HepG2 (cell line): Measurements from ENCODE around the gene SPG7.

Experiments used
- CTCF ChIP-seq: sonication (generic); formaldehyde crosslinking; IDR thresholded peaks from 2 replicates; pipeline ENCODE4 v1.5.0; 2020; ENCODE audit warnings: mild to moderate bottlenecking, missing genetic modification reagents, moderate library complexity
- HNF1A ChIP-seq, 2 experiments: sonication (generic) in 1 of 2; formaldehyde crosslinking in 1 of 2; IDR thresholded peaks; 2 replicates each; pipeline versions ENCODE4 v1.4.0 to v1.6.1; 2016 to 2020; ENCODE audit warnings: borderline replicate concordance in 1 of 2, low read depth in 1 of 2, mild to moderate bottlenecking in 1 of 2, missing genetic modification reagents in 1 of 2
- HNRNPUL1 ChIP-seq: fragments of 200-400 bp; formaldehyde crosslinking; IDR thresholded peaks from 2 replicates; pipeline ENCODE4 v1.6.1; 2017; ENCODE audit warnings: low read depth, mild to moderate bottlenecking, low read length, moderate library complexity
- KDM4B ChIP-seq: sonication (generic); formaldehyde crosslinking; IDR thresholded peaks from 2 replicates; pipeline ENCODE4 v1.4.0; 2020; ENCODE audit warnings: missing genetic modification reagents
- MXI1 ChIP-seq: IDR thresholded peaks from 3 replicates; pipeline ENCODE4 v1.6.1; 2012; ENCODE audit warnings: low read depth, low read length, inconsistent platforms, borderline replicate concordance
- PHB2 ChIP-seq: fragments of 450-650 bp; IDR thresholded peaks from 2 replicates; pipeline ENCODE4 v1.6.1; 2018; ENCODE audit not compliant: partially characterized antibody
- POLR2A ChIP-seq, 2 experiments: IDR thresholded peaks; 2 replicates each; pipeline ENCODE4 v1.6.1; 2011; ENCODE audit warnings: low read depth in 2 of 2, low read length in 2 of 2, mild to moderate bottlenecking in 1 of 2, moderate library complexity in 1 of 2; ENCODE audit not compliant: insufficient read depth in 1 of 2
- RXRA ChIP-seq: sonication (generic); formaldehyde crosslinking; IDR thresholded peaks from 2 replicates; pipeline ENCODE4 v1.5.1; 2020; ENCODE audit warnings: missing genetic modification reagents
- SMC3 ChIP-seq: IDR thresholded peaks from 2 replicates; pipeline ENCODE4 v1.6.1; 2011; ENCODE audit warnings: low read length, improper control_type of control experiment
- TIGD3 ChIP-seq: sonication (generic); formaldehyde crosslinking; IDR thresholded peaks from 2 replicates; pipeline ENCODE4 v1.5.1; 2020; ENCODE audit warnings: mild to moderate bottlenecking, missing genetic modification reagents, borderline replicate concordance
- TP53 ChIP-seq: sonication (generic); formaldehyde crosslinking; conservative IDR thresholded peaks from 2 replicates; pipeline ENCODE4 v1.4.0; 2020; ENCODE audit warnings: missing genetic modification reagents
- ZBTB1 ChIP-seq: sonication (generic); formaldehyde crosslinking; IDR thresholded peaks from 2 replicates; pipeline ENCODE4 v1.4.0; 2020; ENCODE audit warnings: missing genetic modification reagents, borderline replicate concordance
- ZNF775 ChIP-seq: sonication (generic); formaldehyde crosslinking; IDR thresholded peaks from 2 replicates; pipeline ENCODE4 v1.4.0; 2020; ENCODE audit warnings: missing genetic modification reagents, mild to moderate bottlenecking, moderate library complexity, borderline replicate concordance

- TF ChIP-seq MXI1 (no peak), POLR2A (IDR thresholded peaks at IDR 0.05; ENCODE audit: insufficient read depth in 1 of 2, low read depth in 2 of 2, low read length in 2 of 2) (no peak), HNRNPUL1 (no peak), CTCF (peak; percentile 48), KDM4B (CRISPR knock-in tag) (no peak), SMC3 (no peak), TIGD3 (CRISPR knock-in tag) (no peak), ZBTB1 (CRISPR knock-in tag) (no peak), HNF1A (IDR thresholded peaks at IDR 0.05; ENCODE audit: low read depth) (no peak), HNF1A (CRISPR knock-in tag; IDR thresholded peaks at IDR 0.05; ENCODE audit: borderline replicate concordance) (no peak), TP53 (CRISPR knock-in tag) (no peak), PHB2 (no peak), ZNF775 (CRISPR knock-in tag) (no peak), RXRA (CRISPR knock-in tag) (no peak)
Observed at GRCh38 chr16:89530401-89531381, 22.5 kb downstream of the SPG7 start.
